ENCODE measurements around the gene DNAJC30. TPM values are rescaled to one million over a fixed set of nuclear protein-coding genes. Genes with fewer than 3 reads are reported as not detected.
"Not testable (repeated sequence)": the region's sequence is repeated elsewhere in the genome, so short reads cannot be mapped to it uniquely, and the experiment has no call there.

The DNAJC30 gene
- total RNA-seq, 4 donors from 2014 or later: 4.4 to 4.9 (median 4.8) TPM

- Histone ChIP-seq H3K27me3 (no peaks in the 10 kb centered on the region), H3K9me3 (no peaks in the 10 kb centered on the region), H3K36me3 (no peaks in the 10 kb centered on the region), H3K4me3 (peak overlapping the region; percentile 75), H3K4me1 (peaks cover 20% of the 10 kb centered on the region), H3K27ac (no peak overlapping the region)
- TF ChIP-seq CTCF (IDR thresholded peaks at IDR 0.05): no peak
- TF ChIP-seq POLR2AphosphoS5 (IDR thresholded peaks at IDR 0.05): no peak
- TF ChIP-seq EP300 (IDR thresholded peaks at IDR 0.05): no peak
- TF ChIP-seq POLR2A (IDR thresholded peaks at IDR 0.05): no peak
- no peak for DNase-seq (ENCODE audit: low spot score in 2 of 2)
- WGBS: 3% methylated on average over 13 of the region's 52 CpGs
Measured at GRCh38 chr7:73668103-73668885, 15.0 kb downstream of the DNAJC30 start.

- no peaks in the 10 kb centered on the region for H3K36me3 ChIP-seq
- H3K27ac ChIP-seq: no peak within 1 kb of the TSS
- WGBS: 4% methylated on average over 17 of the region's 79 CpGs
- no peak for TF ChIP-seq EP300 (IDR thresholded peaks at IDR 0.05)
- TF ChIP-seq CTCF (IDR thresholded peaks at IDR 0.05): peak; percentile 92 to 93
- TF ChIP-seq POLR2A (IDR thresholded peaks at IDR 0.05): no peak
- TF ChIP-seq POLR2AphosphoS5 (IDR thresholded peaks at IDR 0.05): peak in 1 of 3 donors; percentile 41
- H3K4me3 ChIP-seq: peak within 1 kb of the TSS; percentile 75
- no peaks in the 10 kb centered on the region for H3K9me3 ChIP-seq
- no peaks in the 10 kb centered on the region for H3K27me3 ChIP-seq
- peaks cover 20% of the 10 kb centered on the region for H3K4me1 ChIP-seq
- peak; percentile 90 to 93 for DNase-seq (ENCODE audit: low spot score in 2 of 2)
Measured at GRCh38 chr7:73667344-73668102, 15.7 kb downstream of the DNAJC30 start, which contains the start of gene VPS37D. Gene VPS37D, plus strand, starts transcription at chr7:73667831. Its CDS starts 128 bp downstream, at chr7:73667959.

GRCh38 chr7:73663033-73663432 is 20.2 kb downstream of the DNAJC30 start:
- Histone ChIP-seq H3K27ac (no peak overlapping the region), H3K27me3 (no peaks in the 10 kb centered on the region), H3K36me3 (no peaks in the 10 kb centered on the region), H3K4me3 (no peak overlapping the region), H3K9me3 (no peaks in the 10 kb centered on the region), H3K4me1 (peaks cover 6% of the 10 kb centered on the region)
- TF ChIP-seq POLR2A (IDR thresholded peaks at IDR 0.05): no peak
- TF ChIP-seq POLR2AphosphoS5 (IDR thresholded peaks at IDR 0.05): no peak
- TF ChIP-seq EP300 (IDR thresholded peaks at IDR 0.05): no peak
- TF ChIP-seq CTCF (IDR thresholded peaks at IDR 0.05): no peak
- DNase-seq (ENCODE audit: low spot score in 2 of 2): no peak

- H3K27me3 ChIP-seq; H3K27ac ChIP-seq; DNase-seq (ENCODE audit: low spot score in 2 of 2); H3K9me3 ChIP-seq; H3K4me3 ChIP-seq; H3K36me3 ChIP-seq; H3K4me1 ChIP-seq: not testable (repeated sequence)
- WGBS: 48% methylated on average over 4 of the region's 4 CpGs
Measured at GRCh38 chr7:73660594-73660993, 22.7 kb downstream of the DNAJC30 start.

- no peaks in the 10 kb centered on the region for H3K27me3 ChIP-seq
- no peaks in the 10 kb centered on the region for H3K4me1 ChIP-seq
- no peak overlapping the region for H3K4me3 ChIP-seq
- no peak for TF ChIP-seq EP300 (IDR thresholded peaks at IDR 0.05)
- TF ChIP-seq POLR2A (IDR thresholded peaks at IDR 0.05): no peak
- no peak for TF ChIP-seq CTCF (IDR thresholded peaks at IDR 0.05)
- no peak for TF ChIP-seq POLR2AphosphoS5 (IDR thresholded peaks at IDR 0.05)
- H3K36me3 ChIP-seq: no peaks in the 10 kb centered on the region
- no peak for DNase-seq (ENCODE audit: low spot score in 2 of 2)
- no peaks in the 10 kb centered on the region for H3K9me3 ChIP-seq
- H3K27ac ChIP-seq: no peak overlapping the region
- WGBS: 68% methylated on average over 8 of the region's 8 CpGs
Measured at GRCh38 chr7:73659983-73660382, 23.3 kb downstream of the DNAJC30 start.

GRCh38 chr7:73655309-73655708 is 27.9 kb downstream of the DNAJC30 start:
- H3K4me3 ChIP-seq; H3K4me1 ChIP-seq; DNase-seq (ENCODE audit: low spot score in 2 of 2); H3K36me3 ChIP-seq; H3K27ac ChIP-seq; H3K9me3 ChIP-seq: not testable (repeated sequence)
- peaks cover 20% of the 10 kb centered on the region for H3K27me3 ChIP-seq
- WGBS: 83% methylated on average over 4 of the region's 4 CpGs

All from suprapubic skin (tissue), 4 donors.